Measurements from ENCODE around the gene BAHD1.

Gene BAHD1

DNA sequence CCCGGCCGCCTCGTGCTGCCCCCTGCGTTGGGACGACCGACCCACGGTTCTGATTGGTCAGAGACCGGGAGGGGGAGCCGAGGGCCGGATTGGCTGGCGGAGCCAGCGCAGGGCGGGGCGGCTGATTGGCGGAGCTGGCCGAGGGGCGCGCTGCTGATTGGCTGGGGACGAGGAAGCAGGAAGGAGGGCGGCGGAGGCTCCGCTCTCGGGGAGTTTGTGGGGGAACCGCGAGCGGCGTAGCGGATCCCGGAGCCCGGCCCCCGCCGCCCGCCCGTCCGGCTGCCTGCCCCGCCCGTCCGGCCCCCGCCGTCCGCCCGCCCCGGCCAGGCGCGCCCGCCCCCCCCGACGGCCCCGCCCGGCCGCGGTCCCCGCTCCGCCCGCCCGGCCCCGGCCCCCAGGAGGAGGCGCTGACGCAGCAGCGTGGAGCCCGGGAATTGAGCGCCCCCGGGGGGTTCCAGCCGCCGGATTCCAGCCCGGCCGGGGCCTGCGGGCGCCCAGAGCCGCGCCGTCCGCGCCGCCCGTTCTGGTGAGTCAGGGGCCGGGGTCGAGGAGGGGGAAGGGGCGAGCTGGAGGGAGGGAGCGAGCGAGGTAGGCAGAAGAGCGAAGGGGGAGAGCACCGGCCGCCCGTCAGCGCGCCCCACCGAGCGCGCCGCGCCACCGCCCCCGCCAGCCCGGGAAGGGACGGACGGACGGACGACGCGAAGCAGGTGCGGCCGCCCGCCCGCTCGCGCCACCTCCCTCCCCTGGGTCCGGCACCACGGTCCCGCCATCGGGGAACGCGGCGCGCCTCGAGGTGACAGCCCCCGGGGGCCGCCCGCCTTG is at the start of gene BAHD1:
BAHD1 (plus strand) TSS at position 211 of the 822 bp plus-strand sequence. CDS start 17,512 bp downstream, outside the sequence.
- DNase-seq = peak; percentile 95

DNA sequence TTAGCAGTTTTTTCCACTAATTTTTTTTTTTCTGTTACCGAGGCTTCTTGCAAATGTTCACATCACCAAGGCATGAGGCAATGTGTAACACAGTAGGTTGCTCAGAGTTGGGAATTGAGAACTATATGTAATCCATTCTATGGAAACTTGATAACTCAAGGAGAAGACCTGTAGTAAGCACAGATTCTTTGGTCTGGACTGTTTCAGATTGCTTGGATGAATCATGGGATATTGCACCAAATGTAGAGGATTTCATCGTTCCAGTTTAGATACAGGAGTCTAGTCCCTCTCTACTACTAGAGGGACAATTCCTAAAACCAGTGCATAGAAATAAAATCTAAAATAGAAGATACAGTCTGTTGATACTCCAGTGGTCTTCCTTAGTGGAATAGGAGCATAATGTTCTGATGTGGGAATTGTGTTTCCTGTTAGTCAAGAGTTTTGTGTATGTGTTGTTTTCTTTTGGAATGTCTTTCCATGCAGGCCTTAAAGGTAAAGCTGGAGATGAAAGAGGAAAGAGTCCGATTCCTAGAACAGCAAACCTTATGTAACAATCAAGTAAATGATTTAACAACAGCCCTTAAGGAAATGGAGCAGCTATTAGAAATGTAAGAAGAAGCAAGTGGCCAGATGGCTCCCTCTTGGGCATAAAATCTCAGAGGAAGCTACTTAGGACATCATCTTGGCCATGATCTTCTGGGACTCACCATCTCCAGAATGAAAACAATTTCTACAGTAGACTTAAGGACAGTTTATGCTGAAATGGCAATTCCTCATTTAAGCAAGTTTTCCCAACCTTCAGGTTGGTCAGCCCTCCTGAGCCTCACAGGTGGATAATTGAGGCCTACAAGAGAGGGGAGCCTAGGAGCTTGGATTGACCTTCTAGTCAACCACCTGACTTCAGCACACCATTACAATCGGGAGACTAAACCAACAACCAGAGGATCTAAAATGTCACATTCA is 47.5 kb upstream of the BAHD1 start:
- no peak for DNase-seq

GRCh38 chr15:40397688-40398412 is 42.9 kb upstream of the BAHD1 start:
- no peak for DNase-seq

DNA sequence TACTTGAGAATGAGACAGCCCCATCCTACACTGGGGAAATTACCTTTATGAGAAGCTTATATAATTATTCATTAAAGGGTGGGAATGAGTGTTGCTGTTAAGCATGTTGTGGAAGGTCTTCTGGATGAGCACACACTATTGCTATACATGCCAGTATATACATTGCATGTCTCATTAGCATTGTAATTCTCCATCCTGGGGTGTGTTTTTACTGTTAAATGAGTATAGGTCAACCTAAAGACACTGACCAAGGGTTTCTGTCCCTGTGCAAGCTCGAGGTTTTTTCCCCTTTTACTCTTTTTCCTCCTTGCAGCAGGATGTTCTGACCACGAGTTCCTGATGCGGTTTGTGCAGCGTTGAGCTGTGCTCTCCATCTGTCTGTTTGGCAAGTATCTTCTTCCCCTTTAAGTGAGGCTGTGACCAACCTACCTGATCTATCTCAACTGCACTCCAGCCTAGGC is 42.3 kb upstream of the BAHD1 start:
- peak; percentile 39 for DNase-seq

GRCh38 chr15:40399370-40399769 is 41.4 kb upstream of the BAHD1 start:
- no peak for DNase-seq

DNA sequence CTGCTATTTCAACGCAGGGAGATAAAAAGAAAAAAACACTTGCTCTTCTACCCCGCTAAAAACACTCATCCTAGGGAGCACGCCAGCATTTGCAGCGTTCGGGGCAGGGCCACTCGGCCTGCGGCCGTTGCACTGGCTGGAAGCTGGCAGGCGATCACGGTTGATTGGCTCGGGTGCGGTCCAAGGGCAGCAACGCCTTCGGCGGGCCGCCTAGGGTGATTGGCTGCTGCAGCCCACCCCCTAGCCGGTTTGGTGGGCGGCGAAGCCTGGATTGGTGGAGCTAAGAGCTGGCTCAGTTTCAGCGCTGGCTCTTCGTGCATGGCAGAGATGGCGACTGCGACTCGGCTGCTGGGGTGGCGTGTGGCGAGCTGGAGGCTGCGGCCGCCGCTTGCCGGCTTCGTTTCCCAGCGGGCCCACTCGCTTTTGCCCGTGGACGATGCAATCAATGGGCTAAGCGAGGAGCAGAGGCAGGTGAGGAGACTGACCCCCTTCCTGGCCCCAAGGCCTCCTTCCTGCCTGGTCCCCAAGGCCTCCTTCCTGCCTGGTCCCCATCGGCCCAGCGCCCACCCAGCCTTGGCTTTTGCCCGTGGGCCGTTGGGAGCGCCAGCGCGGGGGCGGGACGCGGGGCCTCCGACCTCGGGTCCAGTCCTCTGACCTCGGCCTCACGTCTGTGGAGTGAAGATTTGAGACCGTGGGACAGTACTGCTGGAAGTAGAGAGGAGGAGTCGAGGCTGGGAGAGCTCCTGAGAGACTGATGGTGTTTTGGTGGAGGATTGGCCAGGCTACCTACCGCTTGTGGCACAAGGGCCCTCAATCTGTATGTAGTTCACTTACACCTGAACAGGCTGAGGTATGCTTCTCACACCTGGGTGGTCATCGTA is 35.0 kb upstream of the BAHD1 start, which contains the start of gene IVD:
IVD (plus strand) TSS at position 295 of the 881 bp plus-strand sequence; CDS start at position 328, 33 bp downstream.
- DNase-seq = peak; percentile 97

- DNase-seq = no peak
These were observed 33.3 kb upstream of the BAHD1 start for GRCh38 chr15:40407330-40407990.

GRCh38 chr15:40409366-40409765 is 31.4 kb upstream of the BAHD1 start:
- no peak for DNase-seq

DNA sequence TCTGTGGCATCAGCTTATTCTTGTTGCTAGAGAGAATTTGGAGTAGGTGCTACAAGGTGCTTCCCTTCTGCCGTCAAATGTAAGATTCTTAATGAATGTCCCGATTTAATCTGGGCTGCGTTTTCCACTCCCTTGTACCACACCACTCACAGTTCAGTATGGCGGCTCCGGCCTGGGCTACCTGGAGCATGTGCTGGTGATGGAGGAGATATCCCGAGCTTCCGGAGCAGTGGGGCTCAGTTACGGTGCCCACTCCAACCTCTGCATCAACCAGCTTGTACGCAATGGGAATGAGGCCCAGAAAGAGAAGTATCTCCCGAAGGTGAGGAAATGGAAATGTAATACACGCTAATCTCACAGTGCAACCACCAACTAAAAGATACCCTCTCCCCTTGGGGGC is 30.3 kb upstream of the BAHD1 start:
- DNase-seq = no peak

- DNase-seq = no peak
These were observed 28.5 kb upstream of the BAHD1 start for GRCh38 chr15:40412095-40412759.

DNA sequence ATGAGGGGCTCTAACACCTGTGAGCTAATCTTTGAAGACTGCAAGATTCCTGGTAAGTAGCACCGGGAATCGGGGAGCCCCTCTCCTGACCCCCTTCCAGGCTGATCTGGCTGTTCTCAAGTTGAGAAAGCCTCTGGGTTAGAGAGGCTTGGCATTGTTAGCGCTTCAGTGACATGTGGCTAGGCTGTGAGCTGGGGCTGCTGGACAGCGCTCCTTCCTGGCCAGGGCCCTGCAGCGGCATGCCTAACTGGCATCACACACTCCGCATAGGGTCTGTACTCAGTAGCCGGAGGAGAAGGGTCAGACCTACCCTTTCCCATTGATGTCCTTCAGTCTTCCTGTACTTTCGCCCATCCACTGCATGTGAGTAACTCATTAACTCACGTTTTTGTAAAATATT is 27.7 kb upstream of the BAHD1 start:
- no peak for DNase-seq

- no peak for DNase-seq
These were observed 25.9 kb upstream of the BAHD1 start for GRCh38 chr15:40414816-40415215.

DNA sequence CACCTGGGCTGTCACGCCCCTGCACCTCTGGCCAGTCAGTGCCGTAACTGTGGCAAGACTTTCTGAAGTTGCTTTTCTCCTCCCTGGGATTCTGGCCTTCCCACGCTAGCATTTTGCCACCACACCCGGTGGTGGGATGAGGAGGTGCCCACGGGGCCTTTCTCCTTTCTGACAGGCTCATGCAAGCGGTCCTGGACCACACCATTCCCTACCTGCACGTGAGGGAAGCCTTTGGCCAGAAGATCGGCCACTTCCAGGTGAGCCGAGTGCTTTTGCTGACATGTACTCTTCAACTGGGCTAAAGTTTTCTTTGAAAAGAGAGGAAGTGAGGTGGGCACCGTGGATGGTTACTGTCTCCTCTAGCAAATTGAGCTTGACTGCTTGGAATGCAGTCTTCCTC is 25.5 kb upstream of the BAHD1 start:
- DNase-seq = no peak

- no peak for DNase-seq
These were observed 24.7 kb upstream of the BAHD1 start for GRCh38 chr15:40416056-40416455.

- no peak for DNase-seq
These were observed 22.6 kb upstream of the BAHD1 start for GRCh38 chr15:40418126-40418525.

- no peak for DNase-seq
These were observed 20.6 kb upstream of the BAHD1 start for GRCh38 chr15:40420071-40420713.

DNA sequence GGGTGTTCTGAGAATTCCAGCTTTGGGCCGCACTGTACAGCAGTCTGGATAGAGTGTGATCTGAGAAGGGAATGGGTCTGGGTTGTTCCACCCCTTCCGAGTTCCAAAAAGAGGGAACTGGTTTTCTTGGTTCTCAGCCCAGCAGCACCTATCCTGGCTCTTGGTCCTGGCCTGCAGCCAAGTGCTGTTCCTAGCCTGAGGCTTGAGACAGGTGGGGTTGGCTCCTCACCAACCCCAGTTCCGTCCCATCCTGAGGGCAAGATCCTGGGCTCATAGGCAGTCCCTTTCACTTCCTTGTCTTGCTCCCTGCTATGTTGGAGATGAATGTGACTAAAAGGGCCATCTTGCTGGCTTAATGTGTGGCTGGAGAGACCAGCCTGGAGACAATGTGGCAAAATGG is 20.0 kb upstream of the BAHD1 start:
- peak; percentile 9 for DNase-seq

DNA sequence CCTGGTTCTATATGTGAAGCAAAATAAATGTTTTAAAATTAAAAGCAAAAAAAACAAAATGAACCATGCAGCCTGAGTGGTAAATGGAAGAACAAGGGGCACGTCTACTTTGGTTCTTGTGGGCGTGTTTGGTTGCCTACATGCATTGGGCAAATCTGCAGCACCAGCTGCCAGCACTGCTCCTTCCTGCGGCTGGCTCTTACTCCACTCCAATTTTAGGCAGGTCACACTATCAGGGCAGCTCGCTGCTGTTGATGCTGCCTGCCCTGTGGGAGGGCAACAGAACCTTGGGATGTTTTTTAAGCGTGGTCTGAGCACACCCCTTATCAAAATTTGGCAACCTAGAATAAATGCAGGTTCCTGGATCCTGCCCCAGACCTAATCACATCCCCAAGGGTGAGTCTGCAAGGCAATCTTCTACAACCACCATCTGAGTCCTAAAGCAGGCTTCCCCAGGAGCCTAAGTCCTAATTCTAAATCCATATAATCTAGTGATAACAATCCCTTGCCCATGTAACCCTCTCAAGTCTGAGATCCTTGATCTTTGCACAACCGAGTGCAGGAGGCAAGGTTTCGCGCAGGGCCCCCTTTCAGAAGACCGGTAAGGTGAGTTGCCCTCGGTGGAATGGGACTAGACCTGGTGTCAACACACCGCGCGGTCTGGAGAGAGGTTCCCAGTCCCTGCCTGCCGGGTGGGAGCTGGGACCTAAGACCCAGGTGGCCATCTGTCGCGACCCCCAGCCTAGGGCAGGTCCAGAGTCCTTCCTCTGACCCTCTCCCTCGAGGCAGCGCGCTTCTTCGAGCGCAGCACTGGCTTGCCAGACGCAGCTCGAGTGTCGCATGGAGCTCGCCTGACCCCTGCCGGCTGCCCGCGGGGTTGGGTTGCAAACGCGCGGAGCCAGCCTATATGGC is 19.3 kb upstream of the BAHD1 start:
- DNase-seq = peak; percentile 72

Data from hematopoietic multipotent progenitor cell treated with erythropoietin and hydrocortisone succinate and interleukin-3 and kit ligand, for 8 days (in vitro differentiated cells).